RWPE2 (cell line): ENCODE measurements around the gene RNF183.
"Not testable (repeated sequence)": the region's sequence is repeated elsewhere in the genome, so short reads cannot be mapped to it uniquely, and the experiment has no call there.

ENCODE experiments used
- ATAC-seq: fragments of 200-7000 bp; cut with Tn5 transposase; 3 replicates; pipeline ENCODE4 v1.9.1; 2021; ENCODE audit warnings: low read depth
- DNase-seq: peaks from one replicate; pipeline ENCODE4 v3.0.0-alpha.2; 2020; ENCODE audit warnings: low spot score
- H3K27ac ChIP-seq: fragments of 450-650 bp; 2 replicates; pipeline ENCODE4 v1.5.1; 2017; ENCODE audit warnings: mild to moderate bottlenecking; ENCODE audit not compliant: poor library complexity, severe bottlenecking
- H3K27me3 ChIP-seq: fragments of 250-450 bp; sonication (Bioruptor Pico); 2 replicates; pipeline ENCODE4 v1.5.1; 2021; ENCODE audit warnings: mild to moderate bottlenecking, moderate library complexity; ENCODE audit not compliant: insufficient read depth, poor library complexity, severe bottlenecking
- H3K36me3 ChIP-seq: fragments of 250-450 bp; sonication (Bioruptor Pico); 2 replicates; pipeline ENCODE4 v1.5.1; 2020; ENCODE audit warnings: low read depth, mild to moderate bottlenecking, moderate library complexity
- H3K4me1 ChIP-seq: fragments of 250-450 bp; sonication (Bioruptor Pico); 2 replicates; pipeline ENCODE4 v1.5.1; 2021; ENCODE audit warnings: mild to moderate bottlenecking, moderate library complexity; ENCODE audit not compliant: insufficient read depth, poor library complexity, severe bottlenecking
- H3K4me3 ChIP-seq: fragments of 250-450 bp; sonication (Bioruptor Pico); 2 replicates; pipeline ENCODE4 v1.5.1; 2021; ENCODE audit warnings: mild to moderate bottlenecking, moderate library complexity; ENCODE audit not compliant: severe bottlenecking
- H3K9me3 ChIP-seq: fragments of 250-450 bp; sonication (Bioruptor Pico); 2 replicates; pipeline ENCODE4 v1.5.1; 2021; ENCODE audit warnings: mild to moderate bottlenecking, moderate library complexity; ENCODE audit not compliant: severe bottlenecking
- TF ChIP-seq, protein P1 (sequence below): fragments of 450-650 bp; IDR thresholded peaks from one replicate; pipeline ENCODE4 v1.5.1; 2017; ENCODE audit warnings: mild to moderate bottlenecking, moderate library complexity; ENCODE audit not compliant: poor library complexity, severe bottlenecking

RNF183 gene

GRCh38 chr9:113296796-113297558 lies 6.2 kb downstream of the RNF183 start:
- Histone ChIP-seq H3K4me1 (no peaks in the 10 kb centered on the region), H3K9me3 (no peaks in the 10 kb centered on the region), H3K36me3 (peaks cover 17% of the 10 kb centered on the region), H3K27ac (no peak overlapping the region), H3K4me3 (no peak overlapping the region), H3K27me3 (no peaks in the 10 kb centered on the region)
- no peak for ATAC-seq
- DNase-seq: no peak
- TF ChIP-seq, protein P1, sequence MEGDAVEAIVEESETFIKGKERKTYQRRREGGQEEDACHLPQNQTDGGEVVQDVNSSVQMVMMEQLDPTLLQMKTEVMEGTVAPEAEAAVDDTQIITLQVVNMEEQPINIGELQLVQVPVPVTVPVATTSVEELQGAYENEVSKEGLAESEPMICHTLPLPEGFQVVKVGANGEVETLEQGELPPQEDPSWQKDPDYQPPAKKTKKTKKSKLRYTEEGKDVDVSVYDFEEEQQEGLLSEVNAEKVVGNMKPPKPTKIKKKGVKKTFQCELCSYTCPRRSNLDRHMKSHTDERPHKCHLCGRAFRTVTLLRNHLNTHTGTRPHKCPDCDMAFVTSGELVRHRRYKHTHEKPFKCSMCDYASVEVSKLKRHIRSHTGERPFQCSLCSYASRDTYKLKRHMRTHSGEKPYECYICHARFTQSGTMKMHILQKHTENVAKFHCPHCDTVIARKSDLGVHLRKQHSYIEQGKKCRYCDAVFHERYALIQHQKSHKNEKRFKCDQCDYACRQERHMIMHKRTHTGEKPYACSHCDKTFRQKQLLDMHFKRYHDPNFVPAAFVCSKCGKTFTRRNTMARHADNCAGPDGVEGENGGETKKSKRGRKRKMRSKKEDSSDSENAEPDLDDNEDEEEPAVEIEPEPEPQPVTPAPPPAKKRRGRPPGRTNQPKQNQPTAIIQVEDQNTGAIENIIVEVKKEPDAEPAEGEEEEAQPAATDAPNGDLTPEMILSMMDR: no peak

GRCh38 chr9:113296247-113296646 lies 6.9 kb downstream of the RNF183 start:
- ATAC-seq, H3K27ac ChIP-seq, H3K4me1 ChIP-seq, H3K27me3 ChIP-seq, DNase-seq, H3K4me3 ChIP-seq, H3K9me3 ChIP-seq: not testable (repeated sequence)
- peaks cover 25% of the 10 kb centered on the region for H3K36me3 ChIP-seq

DNA sequence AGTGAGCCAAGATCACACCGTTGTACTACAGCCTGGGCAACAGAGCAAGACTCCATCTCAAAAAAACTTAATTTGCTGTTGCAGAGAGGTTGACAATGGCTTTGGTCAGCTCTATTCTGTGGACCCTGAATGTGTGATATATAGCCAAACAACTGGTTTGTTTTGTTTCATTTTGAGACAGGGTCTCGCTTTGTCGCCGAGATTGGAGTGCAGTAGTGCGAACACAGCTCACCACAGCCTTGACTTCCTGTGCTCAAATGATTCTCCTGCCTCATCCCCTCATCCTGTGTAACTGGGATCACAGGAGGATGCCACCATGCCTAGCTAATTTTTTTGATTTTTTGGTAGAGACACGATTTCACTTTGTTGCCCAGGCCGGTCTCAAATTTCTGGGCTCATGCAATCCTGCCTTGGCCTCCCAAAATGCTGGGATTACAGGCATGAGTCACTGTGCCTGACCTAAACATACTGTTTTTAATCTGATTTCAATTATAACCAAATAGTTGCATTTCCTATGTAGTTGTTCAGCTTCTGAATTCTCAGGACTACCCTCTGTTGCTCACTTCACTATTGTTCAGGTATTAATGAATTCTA lies 9.8 kb downstream of the RNF183 start:
- H3K9me3 ChIP-seq: no peaks in the 10 kb centered on the region
- no peaks in the 10 kb centered on the region for H3K4me1 ChIP-seq
- TF ChIP-seq, protein P1: no peak
- DNase-seq: no peak
- no peaks in the 10 kb centered on the region for H3K27me3 ChIP-seq
- peaks cover 53% of the 10 kb centered on the region for H3K36me3 ChIP-seq
- no peak for ATAC-seq
- no peak overlapping the region for H3K27ac ChIP-seq
- no peak overlapping the region for H3K4me3 ChIP-seq

DNA sequence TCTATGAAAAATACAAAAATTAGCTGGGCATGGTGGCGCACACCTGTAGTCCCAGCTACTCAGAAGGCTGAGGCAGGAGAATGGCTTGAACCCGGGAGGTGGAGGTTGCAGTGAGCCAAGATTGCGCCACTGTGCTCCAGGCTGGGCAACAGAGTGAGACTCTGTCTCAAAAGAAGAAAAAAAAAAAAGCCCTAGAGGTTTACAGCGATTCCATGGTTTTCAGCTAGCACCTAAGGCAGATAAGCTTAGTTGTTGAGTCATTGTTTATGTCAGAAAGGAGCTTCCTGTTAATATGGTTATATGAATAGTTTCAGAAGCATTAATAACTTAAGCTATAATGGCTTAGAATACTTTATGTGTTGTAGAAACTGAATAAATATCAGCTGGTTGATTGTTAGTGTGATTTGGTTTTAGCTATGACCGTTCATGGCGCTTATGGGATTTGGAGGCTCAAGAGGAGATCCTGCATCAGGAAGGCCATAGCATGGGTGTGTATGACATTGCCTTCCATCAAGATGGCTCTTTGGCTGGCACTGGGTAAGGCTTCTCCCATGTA lies 13.0 kb downstream of the RNF183 start:
- TF ChIP-seq, protein P1: no peak
- no peak overlapping the region for H3K4me3 ChIP-seq
- no peak for ATAC-seq
- H3K4me1 ChIP-seq: no peaks in the 10 kb centered on the region
- H3K9me3 ChIP-seq: no peaks in the 10 kb centered on the region
- H3K27ac ChIP-seq: no peak overlapping the region
- H3K27me3 ChIP-seq: no peaks in the 10 kb centered on the region
- DNase-seq: no peak
- peaks cover 84% of the 10 kb centered on the region for H3K36me3 ChIP-seq

GRCh38 chr9:113289091-113289490 lies 14.1 kb downstream of the RNF183 start:
- H3K27ac ChIP-seq: no peak overlapping the region
- no peaks in the 10 kb centered on the region for H3K4me1 ChIP-seq
- no peaks in the 10 kb centered on the region for H3K9me3 ChIP-seq
- no peak overlapping the region for H3K4me3 ChIP-seq
- no peaks in the 10 kb centered on the region for H3K27me3 ChIP-seq
- H3K36me3 ChIP-seq: peaks cover 95% of the 10 kb centered on the region
- TF ChIP-seq, protein P1: no peak
- ATAC-seq: no peak
- DNase-seq: no peak
